ENCODE measurements around the gene RBMS1.
"Not testable (repeated sequence)": the region's sequence is repeated elsewhere in the genome, so short reads cannot be mapped to it uniquely, and the experiment has no call there.

RBMS1 gene

GRCh38 chr2:160489111-160489510 is 4.5 kb downstream of the RBMS1 start:
- peaks cover under 1 to 2% of the 10 kb centered on the region in 2 donors for H3K27me3 ChIP-seq (ENCODE audit: control insufficient read depth in 1 of 2, insufficient read depth in 2 of 2, low read length in 2 of 2)
- no peaks in the 10 kb centered on the region for H3K9me3 ChIP-seq (ENCODE audit: control insufficient read depth in 1 of 2, low read length in 2 of 2)
- H3K9ac ChIP-seq (ENCODE audit: low read depth in 1 of 2, low read length in 2 of 2): no peak overlapping the region
- no peaks in the 10 kb centered on the region for H3K36me3 ChIP-seq (ENCODE audit: control insufficient read depth in 1 of 2, insufficient read depth in 2 of 2, low read length in 2 of 2)
- H3K27ac ChIP-seq (ENCODE audit: low read depth, low read length): no peak overlapping the region
- no peak overlapping the region for H3K4me3 ChIP-seq (ENCODE audit: low read depth in 1 of 2, low read length in 2 of 2)
- H3K4me1 ChIP-seq (ENCODE audit: control insufficient read depth in 1 of 2, insufficient read depth in 2 of 2, low read length in 2 of 2): peaks cover 4 to 5% of the 10 kb centered on the region in 2 donors

DNA sequence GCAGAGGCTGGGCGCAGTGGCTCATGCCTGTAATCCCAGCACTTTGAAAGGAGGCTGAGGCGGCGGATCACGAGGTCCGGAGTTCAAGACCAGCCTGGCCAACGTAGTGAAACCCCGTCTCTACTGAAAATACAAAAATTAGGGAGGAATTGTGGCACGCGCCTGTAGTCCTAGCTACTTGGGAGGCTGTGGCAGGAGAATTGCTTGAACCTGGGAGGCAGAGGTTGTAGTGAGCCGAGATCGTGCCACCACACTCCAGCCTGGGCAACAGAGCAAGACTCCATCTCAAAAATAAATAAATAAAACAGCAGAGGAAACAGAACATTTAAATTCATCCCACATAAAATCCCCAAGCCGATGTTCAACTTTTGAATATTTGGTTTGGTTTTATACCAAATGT is 5.3 kb downstream of the RBMS1 start:
- not testable (repeated sequence) for H3K9ac ChIP-seq (ENCODE audit: low read depth in 1 of 2, low read length in 2 of 2); H3K36me3 ChIP-seq (ENCODE audit: control insufficient read depth in 1 of 2, insufficient read depth in 2 of 2, low read length in 2 of 2); H3K9me3 ChIP-seq (ENCODE audit: control insufficient read depth in 1 of 2, low read length in 2 of 2); H3K4me3 ChIP-seq (ENCODE audit: low read depth in 1 of 2, low read length in 2 of 2); H3K27me3 ChIP-seq (ENCODE audit: control insufficient read depth in 1 of 2, insufficient read depth in 2 of 2, low read length in 2 of 2); H3K27ac ChIP-seq (ENCODE audit: low read depth, low read length); H3K4me1 ChIP-seq (ENCODE audit: control insufficient read depth in 1 of 2, insufficient read depth in 2 of 2, low read length in 2 of 2)

GRCh38 chr2:160486341-160486740 is 7.3 kb downstream of the RBMS1 start:
- Histone ChIP-seq H3K27ac (ENCODE audit: low read depth, low read length) (no peak overlapping the region), H3K4me3 (ENCODE audit: low read depth in 1 of 2, low read length in 2 of 2) (no peak overlapping the region), H3K4me1 (ENCODE audit: control insufficient read depth in 1 of 2, insufficient read depth in 2 of 2, low read length in 2 of 2) (no peaks in the 10 kb centered on the region)

DNA sequence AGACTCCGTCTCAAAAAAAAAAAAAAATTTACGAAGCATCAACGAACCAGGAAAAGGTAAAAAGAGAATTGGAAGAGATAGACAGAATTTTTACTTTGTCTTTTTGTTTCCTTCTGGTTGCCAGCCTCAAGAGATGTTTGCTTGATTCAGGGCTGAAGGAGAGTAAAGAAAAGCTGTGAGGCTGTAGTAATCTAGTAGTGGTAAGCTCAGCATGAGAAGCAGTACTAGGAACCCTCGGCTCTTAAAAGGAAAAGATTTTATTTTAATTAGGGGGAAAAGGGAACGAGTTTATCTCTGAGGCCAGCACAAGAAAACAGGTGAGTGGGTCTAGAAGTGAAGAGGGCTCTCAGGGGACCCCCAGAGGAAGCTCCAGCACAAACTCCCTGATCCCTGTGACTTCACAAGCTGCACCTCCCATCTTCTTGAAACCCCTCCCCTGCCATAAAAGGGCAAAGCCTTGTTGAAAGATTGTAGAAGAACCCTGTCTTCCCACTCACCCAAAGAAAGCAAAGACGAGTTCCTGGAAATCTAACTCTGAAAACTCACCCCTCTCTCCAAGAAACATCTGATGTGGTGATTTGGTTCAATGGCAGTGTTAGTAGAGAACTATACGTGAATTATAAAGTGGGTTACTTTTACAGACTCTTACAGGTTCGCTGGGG is 8.6 kb downstream of the RBMS1 start:
- H3K27me3 ChIP-seq (ENCODE audit: control insufficient read depth in 1 of 2, insufficient read depth in 2 of 2, low read length in 2 of 2): no peaks in the 10 kb centered on the region
- no peak overlapping the region for H3K9ac ChIP-seq (ENCODE audit: low read depth in 1 of 2, low read length in 2 of 2)
- H3K36me3 ChIP-seq (ENCODE audit: control insufficient read depth in 1 of 2, insufficient read depth in 2 of 2, low read length in 2 of 2): no peaks in the 10 kb centered on the region
- H3K4me3 ChIP-seq (ENCODE audit: low read depth in 1 of 2, low read length in 2 of 2): no peak overlapping the region
- no peaks in the 10 kb centered on the region for H3K9me3 ChIP-seq (ENCODE audit: control insufficient read depth in 1 of 2, low read length in 2 of 2)
- H3K27ac ChIP-seq (ENCODE audit: low read depth, low read length): no peak overlapping the region
- no peaks in the 10 kb centered on the region for H3K4me1 ChIP-seq (ENCODE audit: control insufficient read depth in 1 of 2, insufficient read depth in 2 of 2, low read length in 2 of 2)

More at GRCh38 chr2:160486341-160486740, 7.3 kb downstream of the RBMS1 start:
- Histone ChIP-seq H3K36me3 (ENCODE audit: control insufficient read depth in 1 of 2, insufficient read depth in 2 of 2, low read length in 2 of 2) (no peaks in the 10 kb centered on the region), H3K9me3 (ENCODE audit: control insufficient read depth in 1 of 2, low read length in 2 of 2) (no peaks in the 10 kb centered on the region), H3K27me3 (ENCODE audit: control insufficient read depth in 1 of 2, insufficient read depth in 2 of 2, low read length in 2 of 2) (no peaks in the 10 kb centered on the region), H3K9ac (ENCODE audit: low read depth in 1 of 2, low read length in 2 of 2) (no peak overlapping the region)

- Histone ChIP-seq H3K9ac (ENCODE audit: low read depth in 1 of 2, low read length in 2 of 2) (no peak overlapping the region), H3K27ac (ENCODE audit: low read depth, low read length) (no peak overlapping the region), H3K27me3 (ENCODE audit: control insufficient read depth in 1 of 2, insufficient read depth in 2 of 2, low read length in 2 of 2) (no peaks in the 10 kb centered on the region), H3K36me3 (ENCODE audit: control insufficient read depth in 1 of 2, insufficient read depth in 2 of 2, low read length in 2 of 2) (no peaks in the 10 kb centered on the region), H3K4me3 (ENCODE audit: low read depth in 1 of 2, low read length in 2 of 2) (no peak overlapping the region), H3K9me3 (ENCODE audit: control insufficient read depth in 1 of 2, low read length in 2 of 2) (no peaks in the 10 kb centered on the region), H3K4me1 (ENCODE audit: control insufficient read depth in 1 of 2, insufficient read depth in 2 of 2, low read length in 2 of 2) (no peaks in the 10 kb centered on the region)
These were observed 10.9 kb downstream of the RBMS1 start for GRCh38 chr2:160482673-160483072.

DNA sequence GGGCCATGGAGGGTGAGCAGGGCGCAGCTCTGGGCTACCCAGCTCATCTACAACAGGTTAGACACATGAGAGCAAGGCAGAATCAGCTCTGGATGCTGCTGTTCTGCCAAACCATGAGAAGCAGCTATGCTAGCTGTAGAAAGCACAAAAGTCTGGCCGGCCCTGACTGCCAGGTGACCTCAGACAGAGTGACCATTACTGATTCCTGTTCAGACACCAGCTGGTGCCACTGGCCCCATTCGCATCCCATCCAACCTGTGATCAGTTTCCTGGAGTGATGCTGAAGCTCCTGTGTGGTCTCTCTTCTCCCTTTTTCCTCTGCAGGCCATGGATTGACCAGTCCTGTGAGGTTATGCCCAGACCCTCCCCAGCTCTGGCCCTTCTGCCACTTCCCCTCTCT is 14.3 kb downstream of the RBMS1 start:
- H3K36me3 ChIP-seq (ENCODE audit: control insufficient read depth in 1 of 2, insufficient read depth in 2 of 2, low read length in 2 of 2): no peaks in the 10 kb centered on the region
- no peak overlapping the region for H3K27ac ChIP-seq (ENCODE audit: low read depth, low read length)
- H3K4me3 ChIP-seq (ENCODE audit: low read depth in 1 of 2, low read length in 2 of 2): no peak overlapping the region
- no peaks in the 10 kb centered on the region for H3K9me3 ChIP-seq (ENCODE audit: control insufficient read depth in 1 of 2, low read length in 2 of 2)
- H3K9ac ChIP-seq (ENCODE audit: low read depth in 1 of 2, low read length in 2 of 2): no peak overlapping the region
- H3K27me3 ChIP-seq (ENCODE audit: control insufficient read depth in 1 of 2, insufficient read depth in 2 of 2, low read length in 2 of 2): no peaks in the 10 kb centered on the region
- no peaks in the 10 kb centered on the region for H3K4me1 ChIP-seq (ENCODE audit: control insufficient read depth in 1 of 2, insufficient read depth in 2 of 2, low read length in 2 of 2)

GRCh38 chr2:160478660-160479059 is 14.9 kb downstream of the RBMS1 start:
- no peaks in the 10 kb centered on the region for H3K36me3 ChIP-seq (ENCODE audit: control insufficient read depth in 1 of 2, insufficient read depth in 2 of 2, low read length in 2 of 2)
- H3K9me3 ChIP-seq (ENCODE audit: control insufficient read depth in 1 of 2, low read length in 2 of 2): no peaks in the 10 kb centered on the region
- no peaks in the 10 kb centered on the region for H3K27me3 ChIP-seq (ENCODE audit: control insufficient read depth in 1 of 2, insufficient read depth in 2 of 2, low read length in 2 of 2)
- no peak overlapping the region for H3K27ac ChIP-seq (ENCODE audit: low read depth, low read length)
- no peaks in the 10 kb centered on the region for H3K4me1 ChIP-seq (ENCODE audit: control insufficient read depth in 1 of 2, insufficient read depth in 2 of 2, low read length in 2 of 2)
- H3K4me3 ChIP-seq (ENCODE audit: low read depth in 1 of 2, low read length in 2 of 2): no peak overlapping the region
- no peak overlapping the region for H3K9ac ChIP-seq (ENCODE audit: low read depth in 1 of 2, low read length in 2 of 2)

DNA sequence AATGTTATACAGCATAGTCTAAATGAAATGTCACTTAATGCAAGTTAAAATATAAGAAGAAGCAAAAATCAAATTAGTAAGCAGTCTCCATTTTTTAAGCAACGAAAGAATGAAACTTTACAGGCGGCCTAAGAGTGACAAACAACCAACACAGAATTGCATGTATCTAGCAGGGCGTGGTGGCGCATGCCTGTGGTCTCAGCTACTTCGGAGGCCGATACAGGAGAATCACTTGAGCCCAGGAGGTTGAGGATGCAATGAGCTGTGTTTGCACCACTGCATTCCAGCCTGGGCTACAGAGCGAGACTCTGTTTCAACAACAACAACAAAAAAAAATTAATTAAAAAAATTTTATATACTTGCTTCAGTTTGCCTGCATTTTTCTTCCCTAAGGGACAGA is 16.6 kb downstream of the RBMS1 start:
- Histone ChIP-seq H3K4me1 (ENCODE audit: control insufficient read depth in 1 of 2, insufficient read depth in 2 of 2, low read length in 2 of 2) (peaks cover 0 to 5% of the 10 kb centered on the region in 2 donors), H3K27me3 (ENCODE audit: control insufficient read depth in 1 of 2, insufficient read depth in 2 of 2, low read length in 2 of 2) (no peaks in the 10 kb centered on the region), H3K27ac (ENCODE audit: low read depth, low read length) (no peak overlapping the region), H3K36me3 (ENCODE audit: control insufficient read depth in 1 of 2, insufficient read depth in 2 of 2, low read length in 2 of 2) (no peaks in the 10 kb centered on the region), H3K9me3 (ENCODE audit: control insufficient read depth in 1 of 2, low read length in 2 of 2) (no peaks in the 10 kb centered on the region), H3K9ac (ENCODE audit: low read depth in 1 of 2, low read length in 2 of 2) (no peak overlapping the region), H3K4me3 (ENCODE audit: low read depth in 1 of 2, low read length in 2 of 2) (no peak overlapping the region)

DNA sequence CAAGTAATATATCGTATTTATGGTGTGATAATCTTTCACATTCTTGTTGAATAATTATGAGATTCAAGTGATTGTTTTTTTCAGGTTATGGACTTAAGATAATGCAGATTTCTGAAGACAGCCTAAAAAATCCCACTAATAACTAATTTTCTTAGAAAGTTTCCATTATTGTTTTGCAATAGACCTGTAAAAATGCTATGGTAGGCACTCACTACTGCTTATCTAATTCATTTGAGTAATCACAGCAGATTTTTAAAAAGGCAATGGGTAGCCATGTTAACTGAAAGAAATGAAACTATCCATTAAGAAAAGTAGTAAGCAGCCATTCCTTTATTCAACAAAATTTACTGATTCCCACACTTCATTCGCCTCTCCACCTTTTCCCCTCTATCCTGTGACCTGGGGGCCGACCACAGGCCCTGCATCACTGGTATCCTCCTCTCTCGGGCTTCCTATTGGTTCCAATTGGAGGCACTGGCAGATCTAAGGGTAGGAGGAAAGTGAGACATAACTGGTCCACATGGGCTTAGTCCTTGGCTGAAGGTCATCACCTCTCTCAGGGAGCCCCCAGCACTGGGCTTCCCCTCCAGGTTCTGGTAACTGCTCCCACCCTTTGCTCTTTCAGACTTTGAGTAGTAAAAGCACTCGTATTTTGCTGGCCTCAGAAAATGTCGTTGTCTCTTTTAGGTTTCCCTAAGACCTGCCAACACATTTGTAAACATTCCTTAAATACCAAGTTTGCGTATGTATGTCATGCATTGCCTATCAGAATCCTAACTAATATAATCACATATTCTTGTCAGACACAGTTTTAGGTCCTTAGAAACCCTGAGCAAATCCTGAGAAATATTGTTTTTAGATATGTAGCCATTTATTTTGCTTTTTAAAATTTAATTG is 18.5 kb downstream of the RBMS1 start:
- Histone ChIP-seq H3K9me3 (ENCODE audit: control insufficient read depth in 1 of 2, low read length in 2 of 2) (no peaks in the 10 kb centered on the region), H3K4me3 (ENCODE audit: low read depth in 1 of 2, low read length in 2 of 2) (no peak overlapping the region), H3K36me3 (ENCODE audit: control insufficient read depth in 1 of 2, insufficient read depth in 2 of 2, low read length in 2 of 2) (no peaks in the 10 kb centered on the region), H3K9ac (ENCODE audit: low read depth in 1 of 2, low read length in 2 of 2) (no peak overlapping the region), H3K27ac (ENCODE audit: low read depth, low read length) (no peak overlapping the region), H3K4me1 (ENCODE audit: control insufficient read depth in 1 of 2, insufficient read depth in 2 of 2, low read length in 2 of 2) (peaks cover 0 to 5% of the 10 kb centered on the region in 2 donors), H3K27me3 (ENCODE audit: control insufficient read depth in 1 of 2, insufficient read depth in 2 of 2, low read length in 2 of 2) (no peaks in the 10 kb centered on the region)

DNA sequence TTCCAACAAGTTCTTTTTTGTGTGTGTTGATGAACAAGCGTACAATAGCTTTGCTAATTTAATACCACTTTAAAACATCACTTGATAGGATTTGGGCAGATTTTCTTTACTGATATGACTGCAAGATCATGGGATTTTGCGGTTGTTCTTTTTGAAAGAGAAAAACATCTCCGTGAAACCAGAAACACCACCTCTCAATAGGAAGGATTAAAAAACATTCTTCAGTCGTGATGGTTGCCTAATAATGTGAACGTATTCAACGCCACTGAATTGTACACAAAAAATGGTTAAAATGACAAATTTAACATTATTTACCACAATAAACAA is 19.3 kb downstream of the RBMS1 start:
- no peak overlapping the region for H3K27ac ChIP-seq (ENCODE audit: low read depth, low read length)
- peaks cover 0 to 5% of the 10 kb centered on the region in 2 donors for H3K4me1 ChIP-seq (ENCODE audit: control insufficient read depth in 1 of 2, insufficient read depth in 2 of 2, low read length in 2 of 2)
- no peak overlapping the region for H3K4me3 ChIP-seq (ENCODE audit: low read depth in 1 of 2, low read length in 2 of 2)

More for the DNA sequence above, 19.3 kb downstream of the RBMS1 start:
- no peaks in the 10 kb centered on the region for H3K9me3 ChIP-seq (ENCODE audit: control insufficient read depth in 1 of 2, low read length in 2 of 2)
- no peak overlapping the region for H3K9ac ChIP-seq (ENCODE audit: low read depth in 1 of 2, low read length in 2 of 2)
- no peaks in the 10 kb centered on the region for H3K27me3 ChIP-seq (ENCODE audit: control insufficient read depth in 1 of 2, insufficient read depth in 2 of 2, low read length in 2 of 2)
- no peaks in the 10 kb centered on the region for H3K36me3 ChIP-seq (ENCODE audit: control insufficient read depth in 1 of 2, insufficient read depth in 2 of 2, low read length in 2 of 2)

Measured in duodenal mucosa (tissue), 2 donors.